ENCODE results near the gene KLHL30.

The KLHL30 gene

GRCh38 chr2:238120463-238121298 lies 17.8 kb upstream of the KLHL30 start:
- no peak for DNase-seq (ENCODE audit: low read depth in 2 of 2)

GRCh38 chr2:238121511-238122286 lies 16.8 kb upstream of the KLHL30 start:
- no peak for DNase-seq (ENCODE audit: low read depth in 2 of 2)

GRCh38 chr2:238122287-238123217 lies 15.9 kb upstream of the KLHL30 start:
- no peak for DNase-seq (ENCODE audit: low read depth in 2 of 2)

GRCh38 chr2:238123218-238123971 lies 15.1 kb upstream of the KLHL30 start:
- no peak for DNase-seq (ENCODE audit: low read depth in 2 of 2)

GRCh38 chr2:238123991-238124470 lies 14.4 kb upstream of the KLHL30 start:
- DNase-seq (ENCODE audit: low read depth in 2 of 2) = no peak

- DNase-seq (ENCODE audit: low read depth in 2 of 2) = no peak
Observed at GRCh38 chr2:238124488-238125126, 13.9 kb upstream of the KLHL30 start.

GRCh38 chr2:238125127-238125885 lies 13.2 kb upstream of the KLHL30 start:
- no peak for DNase-seq (ENCODE audit: low read depth in 2 of 2)

GRCh38 chr2:238126338-238126737 lies 12.1 kb upstream of the KLHL30 start:
- DNase-seq (ENCODE audit: low read depth in 2 of 2) = no peak

GRCh38 chr2:238126775-238127164 lies 11.7 kb upstream of the KLHL30 start:
- DNase-seq (ENCODE audit: low read depth in 2 of 2) = no peak

- DNase-seq (ENCODE audit: low read depth in 2 of 2) = no peak
Observed at GRCh38 chr2:238127165-238128060, 11.1 kb upstream of the KLHL30 start.

GRCh38 chr2:238128061-238128440 lies 10.4 kb upstream of the KLHL30 start:
- DNase-seq (ENCODE audit: low read depth in 2 of 2) = no peak

- DNase-seq (ENCODE audit: low read depth in 2 of 2) = no peak
Observed at GRCh38 chr2:238128534-238129001, 9.9 kb upstream of the KLHL30 start.

GRCh38 chr2:238129166-238130010 lies 9.1 kb upstream of the KLHL30 start:
- no peak for DNase-seq (ENCODE audit: low read depth in 2 of 2)

- DNase-seq (ENCODE audit: low read depth in 2 of 2) = no peak
Observed at GRCh38 chr2:238130111-238130695, 8.3 kb upstream of the KLHL30 start.

- no peak for DNase-seq (ENCODE audit: low read depth in 2 of 2)
Observed at GRCh38 chr2:238130696-238131628, 7.5 kb upstream of the KLHL30 start.

GRCh38 chr2:238131761-238132462 lies 6.6 kb upstream of the KLHL30 start:
- no peak for DNase-seq (ENCODE audit: low read depth in 2 of 2)

Data from stimulated activated CD4-positive, alpha-beta T cell treated with anti-CD3 and anti-CD28 coated beads, Interleukin-4, amount 100 ng/mL, for 48 hours (primary cell).